HepG2 (cell line): ENCODE measurements around the gene SLC15A3. TPM values are rescaled to one million over a fixed set of nuclear protein-coding genes. Genes with fewer than 3 reads are reported as not detected.

Experiments
- ARID3A ChIP-seq: IDR thresholded peaks from 2 replicates; pipeline ENCODE4 v1.6.1; 2012; ENCODE audit warnings: low read depth, low read length, improper control_type of control experiment
- GATAD1 ChIP-seq: IDR thresholded peaks from 2 replicates; pipeline ENCODE4 v1.6.1; 2016; ENCODE audit warnings: missing genetic modification reagents, missing compliant biosample characterization
- GZF1 ChIP-seq: sonication (generic); formaldehyde crosslinking; IDR thresholded peaks from 2 replicates; pipeline ENCODE4 v1.5.1; 2020; ENCODE audit warnings: mild to moderate bottlenecking, missing genetic modification reagents
- KAT7 ChIP-seq: IDR thresholded peaks from 2 replicates; pipeline ENCODE4 v1.6.1; 2018; ENCODE audit warnings: borderline replicate concordance, missing compliant biosample characterization
- MAFK ChIP-seq, 2 experiments: IDR thresholded peaks in 1 of 2; conservative IDR thresholded peaks in 1 of 2; 2 replicates each; pipeline ENCODE4 v1.6.1; 2011; ENCODE audit warnings: improper control_type of control experiment in 2 of 2, low read length in 2 of 2
- MYC ChIP-seq: sonication (generic); formaldehyde crosslinking; IDR thresholded peaks from 2 replicates; pipeline ENCODE4 v1.9.0; 2021; ENCODE audit warnings: missing genetic modification reagents, borderline replicate concordance
- NCOA5 ChIP-seq: sonication (generic); formaldehyde crosslinking; IDR thresholded peaks from 2 replicates; pipeline ENCODE4 v1.4.0; 2020; ENCODE audit warnings: missing genetic modification reagents
- NKX3-1 ChIP-seq: sonication (generic); formaldehyde crosslinking; IDR thresholded peaks from 2 replicates; pipeline ENCODE4 v1.5.0; 2020; ENCODE audit warnings: missing genetic modification reagents
- NR2F2 ChIP-seq: IDR thresholded peaks from 2 replicates; pipeline ENCODE4 v1.6.1; 2012; ENCODE audit warnings: low read depth, inconsistent platforms, borderline replicate concordance
- POGK ChIP-seq: sonication (generic); formaldehyde crosslinking; conservative IDR thresholded peaks from 2 replicates; pipeline ENCODE4 v1.8.0; 2022; ENCODE audit warnings: mild to moderate bottlenecking, moderate library complexity, missing genetic modification reagents
- PTBP1 ChIP-seq: fragments of 200-400 bp; formaldehyde crosslinking; IDR thresholded peaks from 2 replicates; pipeline ENCODE4 v1.6.1; 2018; ENCODE audit warnings: low read length, low read depth; ENCODE audit not compliant: poor library complexity, severe bottlenecking
- RERE ChIP-seq: IDR thresholded peaks from 2 replicates; pipeline ENCODE4 v1.6.1; 2016; ENCODE audit warnings: low read depth, missing genetic modification reagents, missing compliant biosample characterization
- SP140L ChIP-seq: sonication (generic); formaldehyde crosslinking; IDR thresholded peaks from 2 replicates; pipeline ENCODE4 v1.4.0; 2020; ENCODE audit warnings: missing genetic modification reagents, borderline replicate concordance
- TCF7L2 ChIP-seq: IDR thresholded peaks from 2 replicates; pipeline ENCODE4 v1.6.1; 2011; ENCODE audit warnings: mild to moderate bottlenecking, low read depth, low read length, moderate library complexity
- TRIM24 ChIP-seq: sonication (generic); formaldehyde crosslinking; IDR thresholded peaks from 2 replicates; pipeline ENCODE4 v1.8.0; 2022; ENCODE audit warnings: mild to moderate bottlenecking, missing genetic modification reagents
- ZNF329 ChIP-seq: sonication (generic); formaldehyde crosslinking; IDR thresholded peaks from 2 replicates; pipeline ENCODE4 v1.9.0; 2021; ENCODE audit warnings: low read depth, mild to moderate bottlenecking, missing genetic modification reagents
- ZNF737 ChIP-seq: sonication (generic); formaldehyde crosslinking; IDR thresholded peaks from 2 replicates; pipeline ENCODE4 v1.5.0; 2020; ENCODE audit warnings: missing genetic modification reagents, mild to moderate bottlenecking, borderline replicate concordance
- ZSCAN30 ChIP-seq: sonication (generic); formaldehyde crosslinking; IDR thresholded peaks from 2 replicates; pipeline ENCODE4 v1.5.0; 2020; ENCODE audit warnings: mild to moderate bottlenecking, missing genetic modification reagents
- polyA plus RNA-seq, 8 experiments: library from polyadenylated mRNA; depleted of rRNA in 3 of 8; stranded (reverse) in 7 of 8; unstranded in 1 of 8; fragments of >200 nt; fragmentation: Illumina TruSeq in 4 of 8; extraction: Trizol in 4 of 8; gene quantifications; 2 replicates each; pipeline versions ENCODE4 v1.2.1 to v1.2.3, GENCODE V29; 2011 to 2016; ENCODE audit warnings: low read depth in 4 of 8, missing spikeins in 1 of 8, mixed read lengths in 1 of 8; ENCODE audit not compliant: insufficient read depth in 1 of 8
- total RNA-seq, 5 experiments: library from RNA; depleted of rRNA; stranded (reverse); fragments of >200 nt; fragmentation: Illumina TruSeq; extraction: Trizol; gene quantifications; 2 replicates each; pipeline ENCODE4 v1.2.3, GENCODE V29; 2016; ENCODE audit warnings: low read depth in 1 of 5
- TF ChIP-seq, protein P1 (sequence below): sonication (generic); formaldehyde crosslinking; IDR thresholded peaks from 2 replicates; pipeline ENCODE4 v1.4.0; 2020; ENCODE audit warnings: mild to moderate bottlenecking, missing genetic modification reagents
- TF ChIP-seq, protein P2 (sequence below): sonication (generic); formaldehyde crosslinking; IDR thresholded peaks from 2 replicates; pipeline ENCODE4 v1.5.1; 2020; ENCODE audit warnings: mild to moderate bottlenecking, missing genetic modification reagents, borderline replicate concordance

SLC15A3 gene
- total and polyA plus RNA-seq, 2 of the 13 experiments (the other 11 are each of a cell fraction or from before 2014, with no cell fraction given): 0.45 to 0.77 TPM

DNA sequence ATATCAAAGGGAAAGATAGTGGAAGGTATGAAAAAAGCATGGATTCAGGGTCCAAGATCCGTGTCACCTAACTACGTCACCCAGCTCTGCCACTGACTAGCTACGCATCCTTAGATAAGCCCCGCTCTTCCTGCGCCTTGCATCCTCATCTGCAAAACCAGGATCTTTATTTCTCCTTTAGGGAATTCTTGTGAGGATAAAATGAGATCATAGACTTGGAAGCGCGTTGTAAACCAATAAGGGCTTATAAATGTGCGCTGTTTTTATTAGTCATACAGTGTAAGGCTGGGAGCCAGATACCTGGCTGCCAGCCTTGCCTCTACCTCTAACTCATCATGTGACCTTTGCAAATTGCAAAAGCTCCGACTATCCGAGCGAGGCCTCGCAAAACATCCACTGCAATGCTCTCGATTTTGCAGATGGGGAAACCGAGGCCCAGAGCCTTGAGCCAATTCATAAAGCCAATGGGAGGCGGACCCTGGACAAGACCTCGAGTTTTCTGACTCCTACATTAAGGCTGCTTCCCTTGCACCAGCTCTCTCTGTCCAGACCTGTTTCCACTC lies 46.3 kb downstream of the SLC15A3 start (continued):
- TF ChIP-seq ARID3A (no peak), NCOA5 (CRISPR knock-in tag) (no peak), NR2F2 (no peak), GZF1 (CRISPR knock-in tag) (0 out of 2 replicates have a peak, but pooled peaks have one; percentile 42), SP140L (no peak), TRIM24 (CRISPR knock-in tag) (no peak), TCF7L2 (no peak), ZNF329 (CRISPR knock-in tag) (no peak), ZSCAN30 (CRISPR knock-in tag) (no peak), NKX3-1 (no peak), POGK (CRISPR knock-in tag) (no peak), MAFK (conservative IDR thresholded peaks at IDR 0.05 in 1 of 2, IDR thresholded peaks at IDR 0.05 in 1 of 2; ENCODE audit: low read length in 2 of 2) (no peak), KAT7 (CRISPR knock-in tag) (0 out of 2 replicates have a peak, but pooled peaks have one; percentile 9), RERE (no peak), GATAD1 (CRISPR knock-in tag) (no peak), PTBP1 (no peak), ZNF737 (CRISPR knock-in tag) (no peak), MYC (CRISPR knock-in tag) (no peak)
- TF ChIP-seq, protein P1, sequence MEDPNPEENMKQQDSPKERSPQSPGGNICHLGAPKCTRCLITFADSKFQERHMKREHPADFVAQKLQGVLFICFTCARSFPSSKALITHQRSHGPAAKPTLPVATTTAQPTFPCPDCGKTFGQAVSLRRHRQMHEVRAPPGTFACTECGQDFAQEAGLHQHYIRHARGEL (CRISPR knock-in tag): no peak
- TF ChIP-seq, protein P2, sequence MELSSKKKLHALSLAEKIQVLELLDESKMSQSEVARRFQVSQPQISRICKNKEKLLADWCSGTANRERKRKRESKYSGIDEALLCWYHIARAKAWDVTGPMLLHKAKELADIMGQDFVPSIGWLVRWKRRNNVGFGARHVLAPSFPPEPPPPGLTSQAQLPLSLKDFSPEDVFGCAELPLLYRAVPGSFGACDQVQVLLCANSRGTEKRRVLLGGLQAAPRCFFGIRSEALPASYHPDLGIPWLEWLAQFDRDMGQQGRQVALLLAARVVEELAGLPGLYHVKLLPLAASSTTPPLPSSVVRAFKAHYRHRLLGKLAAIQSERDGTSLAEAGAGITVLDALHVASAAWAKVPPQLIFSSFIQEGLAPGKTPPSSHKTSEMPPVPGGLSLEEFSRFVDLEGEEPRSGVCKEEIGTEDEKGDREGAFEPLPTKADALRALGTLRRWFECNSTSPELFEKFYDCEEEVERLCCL (CRISPR knock-in tag): 0 out of 2 replicates have a peak, but pooled peaks have one; percentile 20
